B cell (primary cell): ENCODE results near the gene MBD6. TPM values are rescaled to one million over a fixed set of nuclear protein-coding genes. Genes with fewer than 3 reads are reported as not detected.

Source experiments
- ATAC-seq: fragments of 200-7000 bp; cut with Tn5 transposase; one replicate; pipeline ENCODE4 v1.10.0; 2021; ENCODE audit warnings: low read depth, mild to moderate bottlenecking, moderate number of reproducible peaks, moderate library complexity
- CTCF ChIA-PET: fragments of 350-600 bp; sonication (Branson Sonifier 250); formaldehyde crosslinking; loops from one replicate; lab custom pipeline; 2021; ENCODE audit warnings: antibody characterized with exemption, inconsistent platforms; lab: Charles Lee
- POLR2A ChIA-PET: fragments of 350-600 bp; sonication (Branson Sonifier 250); formaldehyde crosslinking; loops from one replicate; lab custom pipeline; 2021; ENCODE audit warnings: antibody characterized with exemption; lab: Charles Lee
- DNase-seq: peaks from one replicate; pipeline ENCODE4 v3.0.0; 2013
- H2AFZ ChIP-seq: 2 replicates; pipeline ENCODE4 v1.6.1; 2012; ENCODE audit warnings: mild to moderate bottlenecking, low read depth, low read length; ENCODE audit not compliant: insufficient read depth, poor library complexity, severe bottlenecking
- H3K27ac ChIP-seq, 2 donors: 1 replicate in 1 of 2; 2 replicates in 1 of 2; pipeline ENCODE4 v1.5.1; 2012 to 2013; ENCODE audit warnings: low read length in 2 of 2, mild to moderate bottlenecking in 2 of 2, moderate library complexity in 1 of 2
- H3K27me3 ChIP-seq, 4 experiments: fragments of 200-600 bp in 1 of 4; sonication (generic) in 1 of 4; replicated peaks in 1 of 4; 1 replicate in 2 of 4; 2 replicates in 2 of 4; pipeline versions ENCODE4 v1.6.1 to v1.7.0; 2013 to 2016; ENCODE audit warnings: low read length in 3 of 4, mild to moderate bottlenecking in 2 of 4, mixed read lengths in 1 of 4, moderate library complexity in 1 of 4; ENCODE audit not compliant: insufficient read depth in 4 of 4, control insufficient read depth in 3 of 4; ENCODE audit errors: control extremely low read depth in 1 of 4
- H3K36me3 ChIP-seq, 2 experiments: replicated peaks in 1 of 2; 1 replicate in 1 of 2; 2 replicates in 1 of 2; pipeline versions ENCODE4 v1.6.1 to v1.7.1; 2013; ENCODE audit warnings: low read length in 1 of 2; ENCODE audit not compliant: insufficient read depth in 2 of 2, control insufficient read depth in 1 of 2; ENCODE audit errors: control extremely low read depth in 1 of 2, extremely low read depth in 1 of 2
- H3K4me1 ChIP-seq, 2 donors: fragments of 200-600 bp in 1 of 2; sonication (generic) in 1 of 2; 1 replicate in 1 of 2; 2 replicates in 1 of 2; pipeline versions ENCODE4 v1.5.1 to v1.6.1; 2013 to 2017; ENCODE audit warnings: low read length in 2 of 2; ENCODE audit not compliant: control insufficient read depth in 2 of 2, insufficient read depth in 2 of 2
- H3K4me2 ChIP-seq: replicated peaks from 2 replicates; pipeline ENCODE3; 2012; ENCODE audit warnings: mild to moderate bottlenecking, low read depth, low read length; ENCODE audit not compliant: poor library complexity, severe bottlenecking
- H3K4me3 ChIP-seq, 5 experiments: fragments of 200-600 bp in 1 of 5; sonication (generic) in 1 of 5; 1 replicate in 3 of 5; 2 replicates in 2 of 5; pipeline versions ENCODE4 v1.5.1 to v1.7.0; 2011 to 2016; ENCODE audit warnings: low read length in 4 of 5, mild to moderate bottlenecking in 4 of 5, low read depth in 2 of 5, control low read depth in 1 of 5, moderate library complexity in 1 of 5; ENCODE audit not compliant: insufficient read depth in 1 of 5; ENCODE audit errors: control extremely low read depth in 1 of 5, extremely low read depth in 1 of 5
- H3K79me2 ChIP-seq: fragments of 200-600 bp; sonication (generic); one replicate; pipeline ENCODE4 v1.6.0; 2016; ENCODE audit warnings: low read length; ENCODE audit not compliant: control insufficient read depth, insufficient read depth
- H3K9ac ChIP-seq: fragments of 200-600 bp; sonication (generic); 2 replicates; pipeline ENCODE4 v1.6.1; 2017; ENCODE audit warnings: mild to moderate bottlenecking, low read length, moderate library complexity
- H3K9me3 ChIP-seq, 3 donors: one replicate each; pipeline versions ENCODE4 v1.6.1 to v1.7.1; 2013; ENCODE audit warnings: low read length in 2 of 3; ENCODE audit not compliant: control insufficient read depth in 2 of 3, insufficient read depth in 1 of 3; ENCODE audit errors: control extremely low read depth in 1 of 3
- H4K20me1 ChIP-seq: 2 replicates; pipeline ENCODE4 v1.6.0; 2012; ENCODE audit warnings: mild to moderate bottlenecking, low read length; ENCODE audit not compliant: insufficient read depth, control insufficient read depth, poor library complexity, severe bottlenecking
- H3K27ac Mint-ChIP-seq: one replicate; pipeline ENCODE4 v1.8.0; 2021; ENCODE audit warnings: mixed read lengths
- H3K27me3 Mint-ChIP-seq: one replicate; pipeline ENCODE4 v1.8.0; 2021; ENCODE audit warnings: mixed read lengths
- H3K4me1 Mint-ChIP-seq: one replicate; pipeline ENCODE4 v1.8.0; 2021; ENCODE audit warnings: mixed read lengths
- H3K4me3 Mint-ChIP-seq: one replicate; pipeline ENCODE4 v1.8.0; 2021; ENCODE audit warnings: mixed read lengths
- H3K9me3 Mint-ChIP-seq: one replicate; pipeline ENCODE4 v1.8.0; 2022; ENCODE audit warnings: mixed read lengths; ENCODE audit not compliant: insufficient read depth
- CTCF ChIP-seq: fragments of 200-600 bp; IDR thresholded peaks from one replicate; pipeline ENCODE4 v1.8.0; 2022; ENCODE audit warnings: antibody characterized with exemption, mild to moderate bottlenecking
- EZH2 ChIP-seq: IDR thresholded peaks from 2 replicates; pipeline ENCODE4 v1.6.1; 2012; ENCODE audit warnings: borderline replicate concordance, low read depth, mild to moderate bottlenecking, moderate library complexity, low read length; ENCODE audit not compliant: insufficient read depth, poor library complexity, severe bottlenecking
- WGBS: methylation state at CpG from one replicate; pipeline ENCODE4 v1.1.5; 2013; ENCODE audit warnings: missing lambda C conversion rate; ENCODE audit not compliant: insufficient coverage; 5-methylcytosine and 5-hydroxymethylcytosine counted together
- intact Hi-C: fragments of 100-400 bp; cut with micrococcal nuclease; formaldehyde crosslinking; loops from one replicate; pipeline ENCODE4 v1.10.0; 2022
- polyA plus RNA-seq: library from polyadenylated mRNA; depleted of rRNA; stranded (reverse); fragments of >200 nt; gene quantifications from 2 replicates; pipeline ENCODE4 v1.2.3, GENCODE V29; 2012
- total RNA-seq, 2 donors: library from RNA; stranded (reverse); fragments of 120-200 nt in 1 of 2; gene quantifications; 1 replicate in 1 of 2; 2 replicates in 1 of 2; pipeline versions ENCODE4 v1.2.3 to v1.2.4, GENCODE V29; 2013 to 2022

Gene MBD6
- total and polyA plus RNA-seq, 2 donors (not counting 1 experiment from before 2014, with no cell fraction given), result 39.4 to 121 TPM

- Histone ChIP-seq H2AFZ (peak overlapping the region; percentile 79), H3K79me2 (peaks cover 74% of the 10 kb centered on the region), H3K4me1 (peaks cover 67 to 86% of the 10 kb centered on the region in 2 donors), H3K9me3 (no peaks in the 10 kb centered on the region), H3K9ac (peak overlapping the region; percentile 88), H3K27me3 (no peaks in the 10 kb centered on the region), H3K27ac (peak overlapping the region; percentile 91 to 99), H3K4me2 (peak overlapping the region; percentile 95), H3K4me3 (peak overlapping the region; percentile 74 to 90 (median 82)), H4K20me1 (peaks cover 11% of the 10 kb centered on the region), H3K36me3 (peaks cover 0 to 12% of the 10 kb centered on the region in 2 experiments)
- Mint-ChIP-seq H3K27me3 (no peaks in the 10 kb centered on the region), H3K9me3 (no peaks in the 10 kb centered on the region), H3K4me1 (peaks cover 80% of the 10 kb centered on the region), H3K27ac (peak overlapping the region; percentile 98), H3K4me3 (peak overlapping the region; percentile 99)
- WGBS, result 74% methylated on average over 9 of the region's 10 CpGs
- ATAC-seq (no peak), DNase-seq (no peak)
- CTCF ChIA-PET, result interaction anchor here (0.7 to 10.4 kb wide), 2 partner anchors 8 to 18 kb away, joined by 7 to 166 read pairs; partner anchors contain the start of gene GLI1
- intact Hi-C loops, result loop anchor here (1.0 to 5.0 kb wide), 3 partner anchors 8 to 143 kb away; partner anchors contain the start of gene MBD6
- TF ChIP-seq EZH2 (no peak), CTCF (no peak)
- POLR2A ChIA-PET, result interaction anchor here (0.8 to 5.3 kb wide), 2 partner anchors 17 to 104 kb away, joined by 3 to 39 read pairs; no protein-coding TSS in a partner anchor
These were observed 43.6 kb upstream of the MBD6 start for GRCh38 chr12:57479043-57479375.
